Ovary (tissue), 9 donors: ENCODE data around the gene A1BG. TPM values are rescaled to one million over a fixed set of nuclear protein-coding genes. Genes with fewer than 3 reads are reported as not detected.

ENCODE experiments used
- DNase-seq, 5 donors: peaks; one replicate each; pipeline ENCODE4 v3.0.0-alpha.2; 2019 to 2020
- H3K27ac ChIP-seq, 2 donors: fragments of 200-600 bp; one replicate each; pipeline versions ENCODE4 v1.5.1 to v1.8.0; 2019 to 2022
- H3K27me3 ChIP-seq: fragments of 200-600 bp; one replicate; pipeline ENCODE4 v1.8.0; 2022
- H3K36me3 ChIP-seq: fragments of 200-600 bp; sonication (generic); one replicate; pipeline ENCODE4 v1.5.1; 2019
- H3K4me1 ChIP-seq: one replicate; pipeline ENCODE4 v1.8.1; 2013; ENCODE audit warnings: mild to moderate bottlenecking, moderate library complexity; ENCODE audit not compliant: insufficient read depth
- H3K4me3 ChIP-seq: fragments of 200-600 bp; sonication (generic); one replicate; pipeline ENCODE4 v1.5.1; 2017
- H3K9me3 ChIP-seq, 2 donors: fragments of 200-600 bp in 1 of 2; sonication (generic) in 1 of 2; one replicate each; pipeline versions ENCODE4 v1.5.1 to v1.8.1; 2013 to 2019; ENCODE audit warnings: mild to moderate bottlenecking in 1 of 2, moderate library complexity in 1 of 2
- CTCF ChIP-seq, 3 donors: fragments of 450-650 bp in 2 of 3; fragments of 200-600 bp in 1 of 3; IDR thresholded peaks; one replicate each; pipeline versions ENCODE4 v1.5.1 to v1.8.0; 2016 to 2022; ENCODE audit warnings: antibody characterized with exemption in 3 of 3, mild to moderate bottlenecking in 1 of 3
- EP300 ChIP-seq: sonication (generic); formaldehyde crosslinking; IDR thresholded peaks from one replicate; pipeline ENCODE4 v1.6.1; 2017; ENCODE audit warnings: antibody characterized with exemption
- POLR2A ChIP-seq: fragments of 450-650 bp; IDR thresholded peaks from one replicate; pipeline ENCODE4 v1.6.1; 2017; ENCODE audit warnings: antibody characterized with exemption, mild to moderate bottlenecking, moderate library complexity
- WGBS, 3 donors: extraction: QIAGEN DNeasy Blood & Tissue Kit in 1 of 3; methylation state at CpG; one replicate each; pipeline versions ENCODE4 v1.1.5 to v1.1.7; 2013 to 2017; 5-methylcytosine and 5-hydroxymethylcytosine counted together
- intact Hi-C, 4 donors: fragments of 100-400 bp; cut with DNase I; formaldehyde crosslinking; loops; one replicate each; pipeline versions ENCODE4 v1.11.0 to v1.15.1; 2022 to 2023
- polyA plus RNA-seq, 2 donors: library from polyadenylated mRNA; stranded (reverse); fragments of 200-250 nt in 1 of 2; fragments of 350-450 nt in 1 of 2; fragmentation: Illumina TruSeq in 1 of 2; extraction: RNeasy Lipid Tissue Mini Kit (QIAGEN cat#74804) in 1 of 2; gene quantifications; one replicate each; pipeline ENCODE4 v1.2.3, GENCODE V29; 2013 to 2014
- total RNA-seq, 7 donors: library from RNA; depleted of rRNA in 2 of 7; stranded (reverse); fragments of >200 nt in 2 of 7; fragmentation: NEBNext Ultra II Directional in 3 of 7; extraction: Animal tissue kit (Norgen Biotek cat#: 25700) in 3 of 7; gene quantifications; one replicate each; pipeline versions ENCODE4 v1.1.0 to v1.2.4, GENCODE V29; 2016 to 2023
- donor health status: DM: no; HTN: no; CAD: no; lungs with moderate emphysema.
- donor health status: DM: no; HTN: no; CAD: no.
- donor health status: Bipolar disorder and iron deficiency.
- donor health status: DM: yes; HTN: yes; CAD: no.
- donor health status: DM: no; HTN: no; CAD: no.
- donor health status: DM: yes; HTN: yes; CAD: no.

Gene A1BG
- total and polyA plus RNA-seq, 9 donors = 0.38 to 32.4 (median 4.8) TPM

GRCh38 chr19:58393725-58394033, 40.4 kb upstream of the A1BG start:
- H3K27ac ChIP-seq = no peak overlapping the region
- TF ChIP-seq EP300 (no peak), CTCF (IDR thresholded peaks at IDR 0.05) (no peak), POLR2A (no peak)
- H3K27me3 ChIP-seq = peaks cover 5% of the 10 kb centered on the region
- no peak for DNase-seq
- H3K4me3 ChIP-seq = no peak overlapping the region
- H3K9me3 ChIP-seq = no peaks in the 10 kb centered on the region
- peaks cover 6% of the 10 kb centered on the region for H3K4me1 ChIP-seq
- no peaks in the 10 kb centered on the region for H3K36me3 ChIP-seq
- WGBS, 3 donors = 81 to 85% (median 82%) methylated on average over 4 of the region's 4 CpGs
- intact Hi-C loops = no loop called here

GRCh38 chr19:58392945-58393724, 39.8 kb upstream of the A1BG start:
- no peaks in the 10 kb centered on the region for H3K36me3 ChIP-seq
- no peak overlapping the region for H3K4me3 ChIP-seq
- peaks cover 8% of the 10 kb centered on the region for H3K4me1 ChIP-seq
- WGBS, 3 donors = 87 to 89% (median 88%) methylated on average over 26 of the region's 26 CpGs
- intact Hi-C loops = no loop called here
- H3K27me3 ChIP-seq = peaks cover 5% of the 10 kb centered on the region
- H3K9me3 ChIP-seq = no peaks in the 10 kb centered on the region
- TF ChIP-seq CTCF (IDR thresholded peaks at IDR 0.05) = no peak
- TF ChIP-seq POLR2A = no peak
- TF ChIP-seq EP300 = no peak
- no peak overlapping the region for H3K27ac ChIP-seq
- no peak for DNase-seq

DNA sequence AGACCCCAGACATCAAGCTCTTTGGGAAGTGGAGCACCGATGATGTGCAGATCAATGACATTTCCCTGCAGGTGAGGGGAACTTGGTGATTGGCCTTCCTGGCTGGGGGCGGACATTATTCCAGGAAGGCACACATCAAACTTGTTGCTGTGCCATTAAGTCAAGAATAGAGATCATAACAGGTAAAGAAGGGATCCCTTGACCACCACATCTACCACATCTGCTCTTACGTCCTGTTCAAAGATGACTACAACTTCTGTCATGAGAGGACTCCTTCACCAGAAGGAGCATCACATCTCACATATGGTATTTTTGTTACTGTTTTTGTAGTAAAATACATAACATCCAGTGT, 34.9 kb upstream of the A1BG start:
- H3K9me3 ChIP-seq = no peaks in the 10 kb centered on the region
- WGBS, 3 donors = 77 to 81% (median 80%) methylated on average over 3 of the region's 3 CpGs
- TF ChIP-seq EP300 (no peak), POLR2A (no peak), CTCF (IDR thresholded peaks at IDR 0.05) (no peak)
- H3K36me3 ChIP-seq = no peaks in the 10 kb centered on the region
- peak overlapping the region; percentile 82 for H3K4me3 ChIP-seq
- intact Hi-C loops = no loop called here
- no peak overlapping the region for H3K27ac ChIP-seq
- H3K4me1 ChIP-seq = peaks cover 20% of the 10 kb centered on the region
- no peaks in the 10 kb centered on the region for H3K27me3 ChIP-seq
- DNase-seq = no peak

DNA sequence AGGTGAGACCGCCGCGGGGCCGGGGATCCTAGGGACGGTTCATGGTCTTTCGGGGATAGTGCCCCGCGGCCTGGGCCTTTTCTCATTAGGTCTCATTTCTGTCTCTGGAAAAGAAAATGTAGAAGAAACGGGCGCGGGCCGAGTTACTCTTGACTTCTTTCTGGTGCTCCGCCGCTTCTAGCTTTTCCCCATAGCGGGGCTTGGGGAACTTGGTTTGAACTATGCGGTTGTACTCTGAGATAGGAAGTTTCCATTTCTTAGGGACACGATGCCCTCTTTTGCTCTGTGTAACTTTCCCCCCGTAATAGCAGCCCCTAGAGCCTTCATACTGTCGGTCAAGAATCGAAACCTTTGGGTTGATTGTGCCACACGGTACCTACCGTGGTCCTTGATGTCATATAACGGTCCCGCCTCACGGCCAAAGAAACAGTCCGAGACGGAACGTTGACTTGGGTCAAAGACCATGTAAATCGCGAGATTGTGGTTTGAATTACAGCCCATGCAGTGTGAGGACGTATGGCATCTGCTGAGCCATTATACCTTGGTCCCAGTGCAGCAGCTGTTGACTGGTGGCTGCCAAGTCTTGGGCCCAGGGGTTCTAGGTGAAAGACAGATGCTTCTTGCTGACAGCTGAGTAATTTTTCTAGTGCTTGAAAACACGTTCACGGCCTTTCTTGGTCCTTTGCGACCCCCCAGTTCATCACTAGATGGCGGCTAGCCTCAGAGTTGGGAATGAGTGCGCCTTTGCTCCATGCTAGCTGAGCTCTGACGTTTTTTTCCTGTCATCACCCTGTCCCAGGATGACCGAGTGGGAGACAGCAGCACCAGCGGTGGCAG, 34.3 kb upstream of the A1BG start:
- Histone ChIP-seq H3K4me3 (peak overlapping the region; percentile 82), H3K36me3 (no peaks in the 10 kb centered on the region), H3K27me3 (no peaks in the 10 kb centered on the region), H3K9me3 (no peaks in the 10 kb centered on the region), H3K4me1 (peaks cover 20% of the 10 kb centered on the region), H3K27ac (peak overlapping the region in 1 of 2 donors; percentile 92)
- intact Hi-C loops = no loop called here
- WGBS, 3 donors = 7 to 8% (median 8%) methylated on average over 39 of the region's 39 CpGs
- DNase-seq = no peak
- TF ChIP-seq CTCF (IDR thresholded peaks at IDR 0.05) = no peak
- no peak for TF ChIP-seq POLR2A
- TF ChIP-seq EP300 = no peak
